Activated naive CD8-positive, alpha-beta T cell treated with anti-CD3 and anti-CD28 coated beads, Interleukin-2, amount 50 U/mL, for 24 hours (primary cell): ENCODE data around the gene MYADML2.
A peak's percentile ranks its signal among the peaks of the same experiment; 100 is the strongest.

ENCODE experiments used
- ATAC-seq: fragments of 150-1000 bp; cut with Tn5 transposase; one replicate; pipeline ENCODE4 v1.10.0; 2021
- DNase-seq: peaks from one replicate; pipeline ENCODE4 v3.0.0; 2021
- H3K27ac Mint-ChIP-seq: one replicate; pipeline ENCODE4 v1.8.0; 2021; ENCODE audit warnings: mild to moderate bottlenecking, mixed read lengths
- H3K27me3 Mint-ChIP-seq: one replicate; pipeline ENCODE4 v1.8.0; 2021; ENCODE audit warnings: mixed read lengths
- H3K36me3 Mint-ChIP-seq: one replicate; pipeline ENCODE4 v1.8.0; 2021; ENCODE audit warnings: low read depth, mixed read lengths
- H3K4me1 Mint-ChIP-seq: one replicate; pipeline ENCODE4 v1.8.0; 2021; ENCODE audit warnings: mixed read lengths
- H3K4me3 Mint-ChIP-seq: one replicate; pipeline ENCODE4 v1.8.0; 2021; ENCODE audit warnings: mild to moderate bottlenecking, moderate library complexity, mixed read lengths
- H3K9me3 Mint-ChIP-seq: one replicate; pipeline ENCODE4 v1.8.0; 2021; ENCODE audit warnings: mixed read lengths

MYADML2 gene

DNA sequence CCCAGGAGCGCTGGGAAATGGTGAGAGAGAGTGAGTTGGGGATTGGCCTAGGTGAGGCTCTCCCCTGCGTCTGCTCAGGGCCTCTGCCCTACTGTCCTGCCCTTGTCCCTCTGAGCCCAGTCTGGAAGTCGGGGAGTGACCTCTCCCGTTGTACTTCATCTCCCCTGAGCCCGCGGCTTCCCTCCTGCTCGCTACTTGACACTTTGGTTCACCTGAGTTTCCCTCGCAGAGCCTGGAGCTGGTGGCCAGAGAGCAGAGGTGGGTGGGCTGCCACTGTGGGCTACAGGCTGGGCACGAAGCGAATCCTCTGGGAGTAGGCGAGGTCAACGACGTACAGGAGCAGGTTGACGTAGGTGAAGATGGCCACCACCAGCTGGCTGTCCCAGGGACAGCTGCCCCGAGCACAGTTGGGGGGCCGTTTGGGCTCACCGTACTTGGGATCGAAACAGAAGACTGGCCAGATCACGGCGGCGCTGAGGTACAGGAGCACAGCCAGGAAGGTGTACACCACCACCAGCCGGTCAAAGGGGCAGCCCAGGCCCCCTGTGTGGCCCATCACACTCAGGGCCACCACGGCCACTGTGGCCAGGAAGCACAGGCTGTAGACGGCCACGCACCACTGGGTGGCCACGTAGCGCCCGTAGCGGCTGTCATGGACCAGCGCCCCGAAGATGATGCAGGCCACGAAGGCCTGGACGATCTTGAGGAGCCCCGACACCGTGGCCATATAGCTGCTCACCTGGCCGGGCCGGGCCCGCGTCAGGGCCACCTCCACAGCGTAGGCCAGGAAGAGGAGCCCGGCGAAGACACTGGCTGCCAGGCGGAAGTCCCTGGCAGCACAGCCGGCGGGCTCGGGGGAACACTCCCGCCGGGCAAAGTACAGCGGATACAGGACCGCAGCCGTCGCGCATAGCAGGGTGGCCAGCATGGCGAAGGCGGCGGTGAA lies 6.2 kb downstream of the MYADML2 start:
- H3K36me3 Mint-ChIP-seq = peaks cover 2% of the 10 kb centered on the region
- DNase-seq (no peak), ATAC-seq (no peak)
- no peak overlapping the region for H3K4me3 Mint-ChIP-seq
- H3K9me3 Mint-ChIP-seq = no peaks in the 10 kb centered on the region
- H3K4me1 Mint-ChIP-seq = peaks cover 12% of the 10 kb centered on the region
- peaks cover 4% of the 10 kb centered on the region for H3K27me3 Mint-ChIP-seq
- H3K27ac Mint-ChIP-seq = no peak overlapping the region

DNA sequence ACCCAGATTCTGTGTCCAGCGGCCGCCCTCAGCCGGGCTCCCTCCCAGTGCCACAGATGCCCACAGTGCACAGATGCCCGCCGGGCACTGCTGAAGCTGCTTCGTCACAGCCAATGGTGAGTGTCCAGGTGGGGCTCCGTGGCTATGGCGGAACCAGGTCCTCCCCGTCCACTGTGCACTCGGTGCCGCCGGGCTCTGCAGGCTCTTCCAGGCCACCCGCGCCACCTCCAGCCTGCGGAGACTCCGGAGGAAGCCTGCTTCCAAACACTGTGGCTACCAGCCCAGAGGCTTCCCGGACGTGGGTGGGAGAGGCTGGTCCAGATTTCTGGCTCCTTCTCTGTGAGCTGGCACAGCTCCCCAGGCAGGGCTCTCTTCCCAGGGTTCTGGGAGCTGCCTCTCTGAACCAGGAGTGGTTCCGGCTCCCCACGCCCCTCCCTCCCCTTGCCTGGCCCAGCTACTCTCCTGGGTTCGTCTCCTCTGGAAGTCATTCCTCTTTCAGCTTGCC lies 7.1 kb downstream of the MYADML2 start:
- DNase-seq = no peak
- Mint-ChIP-seq H3K4me1 (peaks cover 17% of the 10 kb centered on the region), H3K9me3 (no peaks in the 10 kb centered on the region), H3K4me3 (no peak overlapping the region), H3K27me3 (peaks cover 4% of the 10 kb centered on the region), H3K27ac (no peak overlapping the region), H3K36me3 (peaks cover 5% of the 10 kb centered on the region)
- no peak for ATAC-seq

DNA sequence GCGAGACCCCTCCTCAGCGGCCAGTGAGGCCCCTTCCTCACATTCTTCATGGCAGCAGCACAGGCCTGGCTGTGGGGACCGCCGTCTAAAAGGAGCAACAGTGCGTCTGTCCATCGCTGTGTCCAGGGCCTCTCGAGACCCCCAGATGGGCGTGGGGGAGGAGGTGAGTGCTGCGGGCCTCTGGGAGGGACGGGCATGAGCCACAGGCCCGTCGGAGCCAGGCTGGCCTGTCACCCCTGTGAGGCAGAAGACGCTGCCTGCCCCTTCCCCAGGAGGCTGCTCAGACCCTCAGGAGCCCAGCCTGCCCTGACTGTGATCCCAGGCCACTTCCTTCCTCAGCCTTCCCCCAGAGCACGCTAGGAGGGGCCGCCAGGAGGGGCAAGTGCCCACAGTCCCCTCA lies 7.8 kb downstream of the MYADML2 start:
- Mint-ChIP-seq H3K36me3 (peaks cover 5% of the 10 kb centered on the region), H3K4me1 (peaks cover 18% of the 10 kb centered on the region), H3K27ac (no peak overlapping the region), H3K4me3 (no peak overlapping the region), H3K9me3 (no peaks in the 10 kb centered on the region), H3K27me3 (peaks cover 4% of the 10 kb centered on the region)
- DNase-seq (no peak), ATAC-seq (no peak)

DNA sequence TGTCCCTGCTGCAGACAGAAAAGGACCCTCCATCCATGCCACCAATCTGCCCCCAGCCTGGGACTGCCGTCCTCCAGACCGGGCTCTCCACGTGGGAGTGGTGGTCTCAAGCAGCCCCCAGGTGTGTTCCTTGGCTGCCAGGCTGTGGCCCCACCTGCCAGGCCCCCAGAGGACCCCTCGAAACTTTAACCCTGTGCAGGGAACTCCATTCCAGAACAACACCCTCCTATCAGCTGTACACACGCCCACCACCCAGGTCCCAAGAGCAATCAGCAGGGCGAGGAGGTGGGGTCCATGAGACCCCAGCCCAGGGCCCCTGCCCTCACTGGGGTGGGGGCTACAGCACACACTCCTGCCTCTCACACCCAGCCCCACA lies 11.3 kb downstream of the MYADML2 start:
- Mint-ChIP-seq H3K36me3 (peaks cover 19% of the 10 kb centered on the region), H3K9me3 (no peaks in the 10 kb centered on the region), H3K27ac (peak overlapping the region; percentile 59), H3K4me3 (peak overlapping the region; percentile 85), H3K27me3 (peaks cover 2% of the 10 kb centered on the region), H3K4me1 (peaks cover 31% of the 10 kb centered on the region)
- no peak for DNase-seq
- no peak for ATAC-seq

DNA sequence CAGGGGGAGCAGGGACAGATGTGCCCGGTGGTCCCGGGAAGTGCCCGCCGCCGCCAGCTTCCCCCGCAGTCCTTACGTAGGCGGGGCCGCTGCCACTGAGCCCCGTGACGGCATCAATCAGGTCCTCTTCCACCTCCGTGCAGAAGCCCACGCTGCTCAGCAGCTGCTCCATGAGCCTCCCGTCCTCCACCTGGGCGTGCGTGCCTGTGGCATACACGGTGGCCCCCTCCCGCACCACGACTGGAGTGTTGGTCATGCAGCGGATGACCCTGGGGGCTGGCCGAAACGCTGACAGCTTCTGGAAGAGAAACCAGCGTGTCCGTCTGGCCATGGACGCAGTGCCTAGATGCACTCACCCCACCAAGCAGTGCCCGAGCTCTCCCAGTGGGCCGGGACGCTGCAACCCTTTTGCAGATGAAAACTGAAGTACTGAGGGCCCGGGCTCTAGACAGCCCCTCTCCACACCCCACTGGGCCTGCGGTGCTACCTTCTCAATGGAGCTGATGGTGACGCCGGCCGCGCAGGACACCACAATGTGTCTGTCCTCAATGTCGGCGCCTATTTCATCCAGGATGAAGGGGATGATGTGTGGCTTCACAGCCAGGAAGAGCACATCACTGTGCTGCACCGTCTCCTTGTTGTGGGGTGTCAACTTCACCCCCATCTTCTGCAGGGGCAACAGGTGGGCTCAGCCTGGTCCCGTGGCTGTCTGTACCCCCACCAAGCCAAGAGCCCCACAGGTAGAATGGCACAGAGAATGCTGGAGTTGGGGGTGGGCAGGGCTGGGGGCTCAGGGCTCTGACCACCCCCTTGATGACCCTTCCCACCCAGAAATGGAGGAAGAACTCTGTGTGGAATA lies 12.0 kb downstream of the MYADML2 start:
- DNase-seq (no peak), ATAC-seq (no peak)
- no peaks in the 10 kb centered on the region for H3K27me3 Mint-ChIP-seq
- H3K4me1 Mint-ChIP-seq = peaks cover 34% of the 10 kb centered on the region
- H3K9me3 Mint-ChIP-seq = no peaks in the 10 kb centered on the region
- H3K4me3 Mint-ChIP-seq = peak overlapping the region; percentile 85
- H3K36me3 Mint-ChIP-seq = peaks cover 19% of the 10 kb centered on the region
- no peak overlapping the region for H3K27ac Mint-ChIP-seq

DNA sequence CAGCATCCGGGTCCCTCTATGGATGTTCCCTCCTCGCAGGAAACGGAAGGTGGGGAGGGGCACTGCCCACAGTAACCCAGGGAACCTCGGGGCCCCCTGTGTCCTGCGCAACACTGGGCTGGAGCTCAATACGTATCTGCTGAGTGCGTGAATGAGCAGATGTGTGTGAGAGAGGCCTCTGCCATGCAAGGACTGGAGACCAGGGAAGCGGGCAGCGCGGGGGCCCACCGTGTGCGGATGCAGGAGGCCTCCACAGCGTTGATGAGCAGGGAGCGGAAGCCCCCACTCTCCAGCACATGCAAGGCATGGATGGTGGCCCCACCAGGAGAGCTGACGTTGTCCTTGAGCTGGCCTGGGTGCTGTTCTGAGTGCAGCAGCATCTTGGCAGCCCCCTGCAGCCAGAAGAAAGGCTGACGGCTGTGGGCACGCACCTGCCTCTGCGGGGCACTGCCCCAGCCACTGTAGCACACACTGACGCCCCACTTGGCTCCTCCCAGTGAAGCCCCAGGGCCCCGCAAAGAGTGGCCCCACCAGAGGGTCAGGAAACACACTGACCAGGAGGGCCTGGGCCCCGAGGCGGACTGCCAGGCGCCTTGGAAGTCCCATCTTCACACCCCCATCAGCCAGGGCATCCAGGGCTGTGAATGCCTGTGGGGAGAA lies 12.8 kb downstream of the MYADML2 start:
- Mint-ChIP-seq H3K27me3 (peaks cover 2% of the 10 kb centered on the region), H3K9me3 (no peaks in the 10 kb centered on the region), H3K4me3 (no peak overlapping the region), H3K27ac (peak overlapping the region; percentile 39), H3K36me3 (peaks cover 19% of the 10 kb centered on the region), H3K4me1 (peaks cover 34% of the 10 kb centered on the region)
- no peak for DNase-seq
- ATAC-seq = no peak

DNA sequence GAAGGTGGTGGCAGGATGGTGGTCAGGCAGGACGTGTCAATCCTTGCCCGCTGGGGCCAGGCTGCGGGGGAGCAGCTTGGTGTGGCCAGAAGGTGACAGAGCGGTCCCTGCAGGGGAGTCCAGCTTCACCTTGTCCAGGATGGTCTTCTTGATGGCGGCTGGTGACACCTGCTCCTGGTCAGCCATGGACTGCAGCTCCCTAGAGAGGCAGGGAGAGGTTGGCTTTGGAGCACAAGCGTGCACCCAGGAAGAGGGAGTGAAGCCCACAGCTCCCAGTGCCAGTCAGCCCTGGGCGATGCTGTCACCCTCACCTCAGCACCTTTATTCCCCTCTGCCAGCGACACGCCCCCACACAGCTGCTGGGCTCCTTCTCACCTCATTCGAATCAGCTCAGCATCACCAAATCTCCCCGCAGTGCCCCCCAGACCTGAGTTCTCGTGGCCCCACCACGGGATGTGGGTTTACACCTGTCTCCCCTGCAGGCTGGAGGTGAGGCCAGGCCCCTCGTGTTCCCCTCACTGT lies 13.8 kb downstream of the MYADML2 start:
- ATAC-seq = no peak
- Mint-ChIP-seq H3K36me3 (peaks cover 19% of the 10 kb centered on the region), H3K4me1 (peaks cover 37% of the 10 kb centered on the region), H3K27ac (no peak overlapping the region), H3K4me3 (no peak overlapping the region), H3K27me3 (peaks cover 4% of the 10 kb centered on the region), H3K9me3 (no peaks in the 10 kb centered on the region)
- no peak for DNase-seq

DNA sequence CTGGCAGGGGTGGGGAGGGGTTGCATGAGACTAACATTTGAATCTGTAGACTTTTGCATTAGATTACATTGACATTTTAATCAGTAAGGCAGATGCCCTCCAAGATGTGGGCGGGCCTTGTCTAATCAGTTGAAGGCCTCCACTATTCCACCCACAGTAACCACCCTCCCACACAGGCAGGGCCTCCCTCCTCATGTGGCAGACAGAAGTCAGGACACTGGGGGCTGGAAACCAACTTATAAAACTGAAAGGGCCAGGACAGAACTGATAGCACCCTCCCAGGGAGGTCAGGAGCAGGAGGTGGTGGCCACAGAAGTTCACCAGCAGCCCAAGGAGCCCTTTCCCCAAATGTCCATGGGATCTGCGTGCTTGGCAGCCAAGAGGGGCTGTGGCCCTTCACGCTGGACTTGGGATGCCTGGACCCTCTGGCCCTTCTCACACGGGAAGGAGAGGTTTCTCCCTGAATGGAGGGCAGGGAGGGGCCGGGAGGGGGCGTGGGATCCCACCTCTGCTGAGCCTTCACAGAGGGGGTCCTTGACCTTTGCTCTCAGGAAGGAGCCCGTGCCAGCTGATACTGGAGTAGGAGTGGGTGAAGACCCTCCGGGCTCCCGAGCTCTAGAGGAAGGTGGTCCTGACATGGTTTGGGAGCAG lies 14.6 kb downstream of the MYADML2 start:
- H3K27ac Mint-ChIP-seq = no peak overlapping the region
- no peak overlapping the region for H3K4me3 Mint-ChIP-seq
- ATAC-seq = no peak

DNA sequence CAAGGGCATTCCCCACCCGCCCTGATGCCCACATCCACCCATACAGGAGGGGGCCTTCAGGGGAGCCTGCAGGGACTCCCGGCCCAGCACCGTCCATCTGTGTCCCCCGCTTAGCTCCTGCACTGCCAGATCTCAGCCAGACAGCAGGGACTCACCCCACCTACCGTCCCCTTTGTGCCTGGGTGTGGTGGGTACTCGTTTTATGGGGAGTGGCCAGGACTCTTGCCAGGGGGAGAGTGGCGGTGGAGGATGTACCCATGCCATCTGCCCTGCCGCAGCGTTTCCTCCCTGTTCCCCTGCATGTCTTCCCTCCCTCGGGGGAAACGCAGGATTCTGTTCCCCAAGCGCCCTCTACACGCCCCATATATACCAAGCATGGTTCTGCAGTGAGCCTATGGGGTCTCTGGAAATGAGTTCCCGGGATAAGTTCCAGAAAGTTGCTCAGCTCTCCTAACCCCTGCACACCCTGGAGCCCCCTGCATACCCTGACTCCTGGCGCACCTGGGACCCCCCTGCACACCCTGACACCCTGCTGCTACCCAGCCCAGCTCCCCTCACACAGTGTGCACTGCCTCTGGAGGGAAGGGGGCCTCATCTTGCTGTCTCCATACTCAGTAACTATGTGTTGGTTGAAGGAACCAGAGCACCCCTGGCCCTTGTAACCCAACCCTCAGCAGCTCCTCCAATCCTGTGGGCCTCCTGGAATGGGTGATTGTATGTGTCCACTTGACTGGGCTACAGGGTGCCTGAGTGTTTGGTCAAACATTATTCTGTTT lies 15.3 kb downstream of the MYADML2 start:
- no peak overlapping the region for H3K27ac Mint-ChIP-seq
- no peaks in the 10 kb centered on the region for H3K9me3 Mint-ChIP-seq
- no peak for DNase-seq
- ATAC-seq = no peak
- H3K27me3 Mint-ChIP-seq = peaks cover 4% of the 10 kb centered on the region
- peaks cover 19% of the 10 kb centered on the region for H3K36me3 Mint-ChIP-seq
- H3K4me1 Mint-ChIP-seq = peaks cover 33% of the 10 kb centered on the region
- H3K4me3 Mint-ChIP-seq = no peak overlapping the region

More for the DNA sequence above, 14.6 kb downstream of the MYADML2 start:
- no peaks in the 10 kb centered on the region for H3K9me3 Mint-ChIP-seq
- H3K36me3 Mint-ChIP-seq = peaks cover 19% of the 10 kb centered on the region
- H3K27me3 Mint-ChIP-seq = peaks cover 4% of the 10 kb centered on the region
- H3K4me1 Mint-ChIP-seq = peaks cover 33% of the 10 kb centered on the region
- no peak for DNase-seq

DNA sequence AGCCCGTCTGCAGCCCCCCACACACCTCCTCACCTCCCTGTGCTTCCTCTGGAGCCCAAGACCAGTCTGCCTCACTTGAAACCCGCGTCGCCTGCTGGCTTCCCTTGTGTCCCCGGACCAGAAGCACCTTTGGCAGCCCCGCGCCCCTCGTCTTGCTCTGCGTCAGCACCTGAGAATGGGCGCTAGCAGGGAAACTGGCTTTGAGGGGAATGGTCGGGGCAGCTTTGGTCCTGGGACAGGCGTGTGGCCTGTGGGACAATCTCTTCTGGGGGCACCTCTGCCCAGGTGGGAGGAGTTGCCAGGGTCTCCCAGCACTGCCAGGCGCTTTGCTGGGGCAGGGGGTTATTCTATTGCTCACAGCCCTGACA lies 15.9 kb downstream of the MYADML2 start:
- peaks cover 4% of the 10 kb centered on the region for H3K27me3 Mint-ChIP-seq
- no peak for DNase-seq
- peaks cover 19% of the 10 kb centered on the region for H3K36me3 Mint-ChIP-seq
- H3K4me1 Mint-ChIP-seq = peaks cover 35% of the 10 kb centered on the region
- H3K27ac Mint-ChIP-seq = no peak overlapping the region
- ATAC-seq = no peak
- H3K4me3 Mint-ChIP-seq = no peak overlapping the region
- no peaks in the 10 kb centered on the region for H3K9me3 Mint-ChIP-seq

DNA sequence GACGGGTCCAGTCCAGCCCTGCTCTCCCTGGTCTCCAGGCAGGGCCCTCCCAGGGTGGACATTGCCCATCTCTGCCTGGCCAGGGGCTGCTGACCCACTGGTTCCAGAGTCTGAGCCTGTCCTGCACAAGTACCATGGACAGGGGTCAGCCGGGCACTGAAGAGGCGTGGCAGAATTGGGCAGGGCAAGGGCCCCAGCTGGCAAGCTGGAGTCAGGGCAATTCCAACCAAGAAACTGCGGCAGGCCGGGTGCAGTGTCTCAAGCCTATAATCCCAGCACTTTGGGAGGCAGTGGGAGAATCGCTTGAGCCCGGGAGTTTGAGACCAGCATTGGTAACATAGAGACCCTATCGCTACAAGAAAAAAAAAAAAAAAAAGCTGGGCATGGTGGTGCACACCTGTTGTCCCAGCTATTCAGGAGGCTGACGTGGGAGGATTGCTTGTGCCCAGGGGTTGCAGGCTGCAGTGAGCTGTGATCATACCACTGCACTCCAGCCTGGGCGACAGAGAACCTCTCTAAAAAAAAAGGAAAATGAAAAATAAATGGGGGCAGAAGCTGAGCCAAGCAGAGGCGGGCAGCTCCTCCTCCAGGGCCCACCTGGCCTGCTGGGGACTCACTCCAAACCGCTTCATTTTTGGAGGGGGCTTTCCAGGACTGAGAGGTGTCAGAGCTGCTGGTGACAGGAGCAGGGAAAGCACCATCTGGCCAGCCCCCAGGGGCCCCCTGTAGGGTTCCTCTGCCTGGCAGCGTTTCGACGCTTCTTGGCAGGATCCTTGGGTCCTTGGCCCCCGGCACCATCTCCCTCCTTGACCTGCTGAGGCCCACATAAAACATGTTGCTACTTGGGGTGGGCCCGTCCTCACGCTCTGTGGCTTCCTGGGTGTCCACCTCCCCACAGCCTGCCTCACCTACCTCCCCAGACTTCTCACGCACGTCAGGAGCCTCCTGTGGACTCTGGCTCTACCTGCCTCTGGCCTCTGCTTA lies 16.6 kb downstream of the MYADML2 start:
- DNase-seq (no peak), ATAC-seq (no peak)
- Mint-ChIP-seq H3K4me1 (peaks cover 35% of the 10 kb centered on the region), H3K27ac (no peak overlapping the region), H3K9me3 (no peaks in the 10 kb centered on the region), H3K4me3 (no peak overlapping the region), H3K27me3 (peaks cover 4% of the 10 kb centered on the region), H3K36me3 (peaks cover 14% of the 10 kb centered on the region)

DNA sequence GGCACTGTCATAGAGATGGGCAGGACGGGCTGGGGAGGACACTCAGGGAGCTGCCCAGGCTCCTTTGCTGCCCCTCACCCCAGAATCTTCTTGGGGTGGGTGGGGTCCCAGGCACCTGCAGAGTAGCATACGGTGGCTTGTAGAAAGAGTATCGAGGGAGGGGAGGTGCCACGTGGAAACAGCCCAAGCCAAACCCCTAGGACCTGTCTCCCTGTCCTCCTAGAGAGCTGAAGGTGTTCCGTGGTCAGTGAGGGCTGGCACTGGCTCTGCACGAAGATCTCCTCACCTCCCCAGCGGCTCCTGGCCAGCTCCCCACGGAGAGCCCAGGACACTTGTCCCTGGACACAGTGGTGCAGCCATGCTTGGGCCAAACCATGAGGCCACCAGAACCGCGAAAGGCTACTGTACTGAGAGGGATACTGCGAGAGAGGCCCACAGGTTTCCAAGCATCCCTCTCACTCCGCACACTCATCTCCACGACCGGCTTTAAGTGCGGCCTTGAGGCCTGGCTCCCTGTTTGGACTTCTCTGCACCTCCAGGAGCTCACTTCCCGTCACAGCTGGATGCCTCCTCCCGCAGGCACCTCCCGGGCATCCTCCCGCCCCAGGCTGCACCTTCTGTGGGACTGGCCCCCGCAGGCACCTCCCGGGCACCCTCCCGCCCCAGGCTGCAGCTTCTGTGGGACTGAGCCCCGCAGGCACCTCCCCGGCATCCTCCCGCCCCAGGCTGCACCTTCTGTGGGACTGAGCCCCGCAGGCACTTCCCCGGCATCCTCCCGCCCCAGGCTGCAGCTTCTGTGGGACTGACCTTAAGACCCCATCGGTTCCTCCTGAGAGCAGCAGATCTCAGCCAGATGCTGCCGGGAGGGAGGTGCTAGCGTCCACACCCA lies 17.5 kb downstream of the MYADML2 start:
- DNase-seq = no peak
- no peaks in the 10 kb centered on the region for H3K9me3 Mint-ChIP-seq
- ATAC-seq = no peak
- peaks cover 35% of the 10 kb centered on the region for H3K4me1 Mint-ChIP-seq
- H3K36me3 Mint-ChIP-seq = peaks cover 14% of the 10 kb centered on the region
- H3K27ac Mint-ChIP-seq = no peak overlapping the region
- H3K4me3 Mint-ChIP-seq = peak overlapping the region; percentile 75
- H3K27me3 Mint-ChIP-seq = peaks cover 4% of the 10 kb centered on the region
